ENCODE measurements around the gene FAM168B. TPM values are rescaled to one million over a fixed set of nuclear protein-coding genes. Genes with fewer than 3 reads are reported as not detected.

FAM168B gene
- total RNA-seq, 1 donor from 2014 or later = 64.3 TPM

GRCh38 chr2:131064589-131065512 lies 28.4 kb downstream of the FAM168B start:
- H3K36me3 ChIP-seq = peaks cover 10 to 22% of the 10 kb centered on the region in 2 donors
- H3K27me3 ChIP-seq = no peaks in the 10 kb centered on the region
- intact Hi-C loops (cut with DNase I) = no loop called here
- H3K27ac ChIP-seq = no peak overlapping the region
- no peak overlapping the region for H3K4me3 ChIP-seq
- no peaks in the 10 kb centered on the region for H3K9me3 ChIP-seq
- no peak for DNase-seq (ENCODE audit: low spot score in 2 of 2)
- TF ChIP-seq, protein P1, sequence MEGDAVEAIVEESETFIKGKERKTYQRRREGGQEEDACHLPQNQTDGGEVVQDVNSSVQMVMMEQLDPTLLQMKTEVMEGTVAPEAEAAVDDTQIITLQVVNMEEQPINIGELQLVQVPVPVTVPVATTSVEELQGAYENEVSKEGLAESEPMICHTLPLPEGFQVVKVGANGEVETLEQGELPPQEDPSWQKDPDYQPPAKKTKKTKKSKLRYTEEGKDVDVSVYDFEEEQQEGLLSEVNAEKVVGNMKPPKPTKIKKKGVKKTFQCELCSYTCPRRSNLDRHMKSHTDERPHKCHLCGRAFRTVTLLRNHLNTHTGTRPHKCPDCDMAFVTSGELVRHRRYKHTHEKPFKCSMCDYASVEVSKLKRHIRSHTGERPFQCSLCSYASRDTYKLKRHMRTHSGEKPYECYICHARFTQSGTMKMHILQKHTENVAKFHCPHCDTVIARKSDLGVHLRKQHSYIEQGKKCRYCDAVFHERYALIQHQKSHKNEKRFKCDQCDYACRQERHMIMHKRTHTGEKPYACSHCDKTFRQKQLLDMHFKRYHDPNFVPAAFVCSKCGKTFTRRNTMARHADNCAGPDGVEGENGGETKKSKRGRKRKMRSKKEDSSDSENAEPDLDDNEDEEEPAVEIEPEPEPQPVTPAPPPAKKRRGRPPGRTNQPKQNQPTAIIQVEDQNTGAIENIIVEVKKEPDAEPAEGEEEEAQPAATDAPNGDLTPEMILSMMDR (IDR thresholded peaks at IDR 0.05) = no peak
- H3K4me1 ChIP-seq = peaks cover 0 to 3% of the 10 kb centered on the region in 2 donors

- intact Hi-C loops (cut with DNase I) = no loop called here
- TF ChIP-seq, protein P1 (IDR thresholded peaks at IDR 0.05) = no peak
- H3K4me1 ChIP-seq = peaks cover 0 to 3% of the 10 kb centered on the region in 2 donors
Observed at GRCh38 chr2:131063501-131064283, 29.6 kb downstream of the FAM168B start.

DNA sequence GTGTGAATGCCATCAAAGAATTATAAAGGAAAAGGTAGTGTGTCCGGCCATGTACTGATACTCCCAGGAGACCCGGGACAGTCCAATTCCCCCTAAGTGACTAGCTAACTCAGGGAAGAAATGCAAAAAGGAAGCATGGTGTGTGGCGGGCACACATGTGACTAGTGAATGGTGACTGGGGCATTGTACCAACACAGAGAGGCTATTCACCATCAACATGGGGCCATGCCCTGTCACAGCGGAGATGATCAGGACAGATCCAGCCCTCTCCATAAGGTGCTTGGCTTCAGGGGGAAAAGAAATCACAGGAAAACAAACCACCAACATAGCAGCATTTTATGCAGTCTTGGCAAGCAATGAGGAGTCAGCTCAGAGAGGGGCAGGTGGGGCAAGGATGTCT lies 34.3 kb downstream of the FAM168B start:
- no peak for DNase-seq (ENCODE audit: low spot score in 2 of 2)
- Histone ChIP-seq H3K27me3 (no peaks in the 10 kb centered on the region), H3K4me1 (peaks cover 0 to 9% of the 10 kb centered on the region in 2 donors), H3K9me3 (no peaks in the 10 kb centered on the region), H3K27ac (no peak overlapping the region), H3K4me3 (no peak overlapping the region), H3K36me3 (peaks cover 23% of the 10 kb centered on the region in 2 donors)
- intact Hi-C loops (cut with DNase I) = no loop called here
- TF ChIP-seq, protein P1 (IDR thresholded peaks at IDR 0.05) = no peak

More at GRCh38 chr2:131063501-131064283, 29.6 kb downstream of the FAM168B start:
- DNase-seq (ENCODE audit: low spot score in 2 of 2) = no peak
- Histone ChIP-seq H3K9me3 (no peaks in the 10 kb centered on the region), H3K27ac (no peak overlapping the region), H3K36me3 (peaks cover 8 to 17% of the 10 kb centered on the region in 2 donors), H3K4me3 (no peak overlapping the region), H3K27me3 (no peaks in the 10 kb centered on the region)

- Histone ChIP-seq H3K9me3 (no peaks in the 10 kb centered on the region), H3K27ac (no peak overlapping the region), H3K4me3 (no peak overlapping the region), H3K27me3 (no peaks in the 10 kb centered on the region), H3K4me1 (peaks cover 0 to 7% of the 10 kb centered on the region in 2 donors), H3K36me3 (peaks cover 29% of the 10 kb centered on the region in 2 donors)
- TF ChIP-seq, protein P1 (IDR thresholded peaks at IDR 0.05) = no peak
- DNase-seq (ENCODE audit: low spot score in 2 of 2) = no peak
- intact Hi-C loops (cut with DNase I) = no loop called here
Observed at GRCh38 chr2:131058214-131058843, 34.9 kb downstream of the FAM168B start.

DNA sequence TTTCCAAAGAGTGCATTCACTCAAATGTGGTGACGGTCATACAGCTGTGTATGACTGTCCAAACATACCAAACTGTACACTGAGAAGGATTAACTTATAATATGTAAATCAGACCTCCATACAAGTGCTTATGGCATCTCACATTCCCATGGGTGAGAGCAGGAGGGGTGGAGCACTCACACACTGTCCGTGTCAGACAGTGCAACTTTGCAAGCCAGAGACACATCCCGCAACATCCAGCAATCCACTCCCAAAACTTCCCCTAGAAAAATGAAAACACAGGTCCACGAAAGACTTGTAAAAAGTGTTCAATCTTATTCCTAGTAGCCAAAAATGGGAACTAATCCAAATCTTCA lies 36.4 kb downstream of the FAM168B start:
- no peak for DNase-seq (ENCODE audit: low spot score in 2 of 2)
- intact Hi-C loops (cut with DNase I) = no loop called here
- H3K27ac ChIP-seq = no peak overlapping the region
- H3K4me3 ChIP-seq = no peak overlapping the region
- H3K36me3 ChIP-seq = peaks cover 38 to 43% of the 10 kb centered on the region in 2 donors
- H3K4me1 ChIP-seq = peaks cover 0 to 7% of the 10 kb centered on the region in 2 donors
- TF ChIP-seq, protein P1 (IDR thresholded peaks at IDR 0.05) = no peak
- no peaks in the 10 kb centered on the region for H3K9me3 ChIP-seq
- H3K27me3 ChIP-seq = no peaks in the 10 kb centered on the region

Measured in ascending aorta (tissue), 2 donors.